K562 (cell line): ENCODE measurements around the gene WSCD2.

ENCODE experiments used
- EGR1 ChIP-seq: fragments of 450-650 bp; conservative IDR thresholded peaks from 2 replicates; pipeline ENCODE4 v1.6.1; 2017; ENCODE audit warnings: mild to moderate bottlenecking
- TOE1 ChIP-seq, 2 experiments: fragments of 450-650 bp in 1 of 2; sonication (generic) in 1 of 2; formaldehyde crosslinking in 1 of 2; IDR thresholded peaks; 2 replicates each; pipeline versions ENCODE4 v1.7.1 to v1.8.0; 2016 to 2022; ENCODE audit warnings: borderline replicate concordance in 2 of 2, mild to moderate bottlenecking in 2 of 2, antibody characterized with exemption in 1 of 2, inconsistent platforms in 1 of 2, low read depth in 1 of 2, missing genetic modification reagents in 1 of 2, moderate library complexity in 1 of 2

DNA sequence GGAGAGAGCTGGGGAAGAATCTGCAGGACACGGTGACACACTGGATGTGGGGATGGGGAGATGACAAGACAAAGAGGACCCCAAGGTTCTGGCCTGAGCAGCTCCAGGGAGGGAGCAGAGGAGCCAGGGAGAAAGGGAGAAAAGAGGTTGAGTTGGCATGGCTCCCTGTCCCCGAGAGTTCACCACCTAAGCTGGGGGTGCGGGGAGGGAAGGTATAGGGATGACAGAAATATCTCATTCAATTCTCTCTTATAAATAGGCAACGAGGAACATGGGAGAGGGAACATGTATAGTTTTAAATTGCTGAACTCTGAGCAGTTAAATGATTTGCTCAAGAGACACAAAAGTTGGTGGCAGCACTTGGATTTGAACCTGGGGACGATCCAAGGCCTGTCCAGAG lies 124.9 kb downstream of the WSCD2 start:
- TF ChIP-seq TOE1 (IDR thresholded peaks at IDR 0.05; ENCODE audit: borderline replicate concordance) (no peak), TOE1 (CRISPR knock-in tag; IDR thresholded peaks at IDR 0.05; ENCODE audit: borderline replicate concordance, low read depth) (no peak), EGR1 (no peak)
